NOMO-1 (cell line): ENCODE measurements around the gene C1QL3.

Experiments
- DNase-seq, 2 experiments: peaks; one replicate each; lab custom pipeline; 2025; ENCODE audit not compliant: unreplicated experiment in 2 of 2; lab: John Stamatoyannopoulos, UW

C1QL3 gene

DNA sequence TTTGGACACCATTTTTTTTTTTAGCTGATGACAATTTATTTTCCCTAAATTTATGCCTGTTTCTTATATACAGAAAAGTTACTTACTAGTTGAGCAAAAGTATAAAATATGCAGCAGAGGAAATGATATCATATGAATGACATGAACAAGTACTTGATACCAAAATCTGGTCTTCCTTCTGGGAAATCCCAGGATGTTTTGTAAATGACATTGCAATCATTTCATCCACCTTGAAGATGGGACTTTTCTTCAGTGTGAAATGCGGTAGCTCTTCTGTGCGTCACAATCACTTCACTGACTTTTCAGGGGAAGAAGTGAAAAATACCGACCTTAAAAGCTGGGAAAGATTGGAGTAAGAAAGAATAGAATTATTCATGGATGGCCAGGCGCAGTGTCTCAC lies 23.8 kb downstream of the C1QL3 start:
- no peak for DNase-seq

- no peak for DNase-seq
Observed at GRCh38 chr10:16493884-16494536, 27.7 kb downstream of the C1QL3 start.

DNA sequence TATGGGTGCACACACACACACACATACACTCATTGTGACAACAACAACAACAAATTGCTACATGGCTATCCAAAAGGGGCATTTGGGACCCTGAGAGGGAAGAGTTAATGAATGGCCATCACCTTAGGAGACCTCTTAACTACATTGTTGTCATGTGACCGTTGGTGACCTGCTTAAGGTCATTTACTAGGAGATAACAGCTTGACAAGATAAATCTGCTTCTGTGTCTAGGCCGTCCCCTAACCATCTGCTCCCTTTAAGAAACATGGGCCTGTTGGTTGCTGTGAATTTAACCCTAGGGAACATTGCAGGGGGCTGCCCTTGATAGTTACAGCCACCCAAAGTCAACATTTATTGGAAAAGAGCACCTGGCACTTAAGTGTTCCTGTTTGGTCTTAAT lies 29.7 kb downstream of the C1QL3 start:
- no peak for DNase-seq

DNA sequence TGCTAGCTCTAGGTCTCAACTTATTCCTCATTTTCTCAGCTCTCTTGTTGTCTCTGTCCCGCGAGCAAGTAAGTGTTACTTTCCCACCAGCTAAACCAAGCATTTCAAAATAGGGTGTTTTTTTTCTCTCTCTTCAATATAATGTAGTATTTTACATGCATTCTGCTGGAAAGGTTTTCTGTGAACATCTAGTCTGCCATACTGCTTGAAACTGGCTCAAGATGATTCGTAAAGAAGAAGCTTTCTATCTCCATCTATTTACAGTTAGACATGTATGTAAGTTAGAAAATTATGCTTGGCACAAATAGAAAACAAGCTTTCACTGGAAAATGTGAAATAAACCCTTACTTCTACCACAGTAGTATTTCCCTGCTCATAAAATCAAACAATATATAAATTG lies 31.2 kb downstream of the C1QL3 start:
- no peak for DNase-seq

GRCh38 chr10:16483241-16483917 lies 38.3 kb downstream of the C1QL3 start:
- DNase-seq, result no peak

GRCh38 chr10:16481052-16481728 lies 40.5 kb downstream of the C1QL3 start:
- no peak for DNase-seq

GRCh38 chr10:16478801-16479200 lies 42.9 kb downstream of the C1QL3 start:
- DNase-seq, result no peak

- DNase-seq, result no peak
Observed at GRCh38 chr10:16477757-16478156, 43.9 kb downstream of the C1QL3 start.

DNA sequence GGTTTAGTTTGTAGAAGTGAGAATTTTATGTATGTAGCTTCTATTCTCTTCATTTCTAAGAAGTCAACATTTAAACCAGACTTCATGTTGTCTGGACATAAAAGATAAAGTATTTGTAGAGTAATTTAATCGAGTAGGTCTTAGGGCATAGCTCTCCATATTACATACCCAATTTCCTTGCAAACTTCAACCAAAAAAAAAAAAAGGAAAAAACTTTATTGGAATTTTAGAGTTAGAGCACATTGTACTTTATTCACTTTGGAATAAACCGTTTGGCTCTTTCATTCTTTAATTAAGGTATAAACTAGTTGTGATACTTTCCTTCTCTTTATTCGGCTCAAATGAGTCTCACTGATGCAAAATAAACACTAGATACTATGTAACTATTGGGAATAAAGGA lies 48.9 kb downstream of the C1QL3 start:
- DNase-seq, result no peak

GRCh38 chr10:16470747-16471146 lies 50.9 kb downstream of the C1QL3 start:
- DNase-seq, result no peak

DNA sequence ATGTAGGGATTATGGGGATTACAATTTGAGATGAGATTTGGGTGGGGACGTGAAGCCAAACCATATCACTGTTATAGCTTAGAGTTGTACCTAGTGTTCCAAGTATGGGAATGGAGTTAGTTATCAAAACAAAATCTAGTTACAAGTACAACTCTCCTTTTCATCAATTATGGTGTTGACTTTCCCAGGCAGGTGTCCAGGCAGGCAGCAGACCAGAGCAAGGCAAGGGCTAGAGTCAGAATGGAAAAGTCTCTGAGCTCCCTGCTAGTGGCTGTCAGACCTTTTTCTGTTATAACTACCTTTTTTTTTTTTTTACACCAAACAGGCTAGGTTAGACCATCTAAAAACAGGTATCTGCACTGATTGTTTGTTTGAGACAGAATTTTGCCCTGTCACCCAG lies 55.7 kb downstream of the C1QL3 start:
- no peak for DNase-seq
